Peyer's patch (tissue), 4 donors: Measurements from ENCODE around the gene RPTOR. TPM values are rescaled to one million over a fixed set of nuclear protein-coding genes. Genes with fewer than 3 reads are reported as not detected.
A peak's percentile ranks its signal among the peaks of the same experiment; 100 is the strongest.

ENCODE experiments used
- DNase-seq, 3 donors: peaks; one replicate each; pipeline ENCODE4 v3.0.0-alpha.2; 2017 to 2019
- H3K27ac ChIP-seq, 4 donors: fragments of 200-600 bp; sonication (generic); one replicate each; pipeline ENCODE4 v1.5.1; 2016 to 2019
- H3K27me3 ChIP-seq, 2 donors: fragments of 200-600 bp; sonication (generic); one replicate each; pipeline ENCODE4 v1.5.1; 2019
- H3K36me3 ChIP-seq, 3 donors: fragments of 200-600 bp; sonication (generic); one replicate each; pipeline ENCODE4 v1.5.1; 2016 to 2019
- H3K4me1 ChIP-seq, 4 donors: fragments of 200-600 bp; sonication (generic); one replicate each; pipeline ENCODE4 v1.5.1; 2016 to 2019
- H3K4me3 ChIP-seq, 4 donors: fragments of 200-600 bp; sonication (generic); 1 replicate in 3 of 4; 2 replicates in 1 of 4; pipeline ENCODE4 v1.5.1; 2016 to 2019; ENCODE audit warnings: mild to moderate bottlenecking in 1 of 4
- H3K9me3 ChIP-seq, 4 donors: fragments of 200-600 bp; sonication (generic); one replicate each; pipeline ENCODE4 v1.5.1; 2016 to 2019; ENCODE audit warnings: mild to moderate bottlenecking in 1 of 4
- POLR2A ChIP-seq, 2 donors: fragments of 450-650 bp; IDR thresholded peaks; one replicate each; pipeline ENCODE4 v1.5.1; 2017; ENCODE audit warnings: antibody characterized with exemption in 2 of 2, mild to moderate bottlenecking in 2 of 2, moderate library complexity in 2 of 2
- total RNA-seq, 4 donors: library from RNA; depleted of rRNA; stranded (reverse); fragments of >200 nt; gene quantifications; one replicate each; pipeline ENCODE4 v1.1.0, GENCODE V29; 2016
- TF ChIP-seq, protein P1 (sequence below), 6 experiments: fragments of 450-650 bp in 4 of 6; fragments of 200-600 bp in 2 of 6; sonication (generic) in 1 of 6; IDR thresholded peaks; one replicate each; pipeline ENCODE4 v1.5.1; 2017 to 2019; ENCODE audit warnings: antibody characterized with exemption in 6 of 6, mild to moderate bottlenecking in 3 of 6, moderate library complexity in 1 of 6

The RPTOR gene
- total RNA-seq, 4 donors from 2014 or later, result 42.4 to 73.6 (median 64.2) TPM

DNA sequence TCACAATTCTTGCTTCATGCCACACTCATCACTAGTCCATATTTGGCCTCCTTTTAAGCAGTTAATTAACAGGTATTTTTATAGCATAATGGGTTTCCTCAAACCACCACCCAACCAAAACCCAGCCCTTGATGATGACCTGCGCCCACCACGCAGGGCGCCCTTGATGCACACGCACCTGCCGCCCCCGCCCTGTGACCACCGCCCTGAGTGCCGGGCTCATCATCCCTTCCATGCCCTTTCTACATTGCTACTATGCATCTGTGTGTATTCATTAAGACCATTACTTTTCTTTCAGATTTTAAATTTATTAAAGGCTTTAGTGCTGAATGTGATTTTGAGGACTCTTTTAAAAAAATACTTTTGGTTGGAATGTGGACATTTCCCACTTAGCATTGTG lies 242.2 kb downstream of the RPTOR start:
- Histone ChIP-seq H3K27ac (no peak overlapping the region), H3K27me3 (no peaks in the 10 kb centered on the region), H3K4me1 (peaks cover 0 to 21% (median 13%) of the 10 kb centered on the region in 4 donors), H3K4me3 (no peak overlapping the region), H3K9me3 (no peaks in the 10 kb centered on the region), H3K36me3 (no peaks in the 10 kb centered on the region)
- TF ChIP-seq POLR2A (IDR thresholded peaks at IDR 0.05), result no peak
- TF ChIP-seq, protein P1, sequence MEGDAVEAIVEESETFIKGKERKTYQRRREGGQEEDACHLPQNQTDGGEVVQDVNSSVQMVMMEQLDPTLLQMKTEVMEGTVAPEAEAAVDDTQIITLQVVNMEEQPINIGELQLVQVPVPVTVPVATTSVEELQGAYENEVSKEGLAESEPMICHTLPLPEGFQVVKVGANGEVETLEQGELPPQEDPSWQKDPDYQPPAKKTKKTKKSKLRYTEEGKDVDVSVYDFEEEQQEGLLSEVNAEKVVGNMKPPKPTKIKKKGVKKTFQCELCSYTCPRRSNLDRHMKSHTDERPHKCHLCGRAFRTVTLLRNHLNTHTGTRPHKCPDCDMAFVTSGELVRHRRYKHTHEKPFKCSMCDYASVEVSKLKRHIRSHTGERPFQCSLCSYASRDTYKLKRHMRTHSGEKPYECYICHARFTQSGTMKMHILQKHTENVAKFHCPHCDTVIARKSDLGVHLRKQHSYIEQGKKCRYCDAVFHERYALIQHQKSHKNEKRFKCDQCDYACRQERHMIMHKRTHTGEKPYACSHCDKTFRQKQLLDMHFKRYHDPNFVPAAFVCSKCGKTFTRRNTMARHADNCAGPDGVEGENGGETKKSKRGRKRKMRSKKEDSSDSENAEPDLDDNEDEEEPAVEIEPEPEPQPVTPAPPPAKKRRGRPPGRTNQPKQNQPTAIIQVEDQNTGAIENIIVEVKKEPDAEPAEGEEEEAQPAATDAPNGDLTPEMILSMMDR (IDR thresholded peaks at IDR 0.05), result no peak
- no peak for DNase-seq

DNA sequence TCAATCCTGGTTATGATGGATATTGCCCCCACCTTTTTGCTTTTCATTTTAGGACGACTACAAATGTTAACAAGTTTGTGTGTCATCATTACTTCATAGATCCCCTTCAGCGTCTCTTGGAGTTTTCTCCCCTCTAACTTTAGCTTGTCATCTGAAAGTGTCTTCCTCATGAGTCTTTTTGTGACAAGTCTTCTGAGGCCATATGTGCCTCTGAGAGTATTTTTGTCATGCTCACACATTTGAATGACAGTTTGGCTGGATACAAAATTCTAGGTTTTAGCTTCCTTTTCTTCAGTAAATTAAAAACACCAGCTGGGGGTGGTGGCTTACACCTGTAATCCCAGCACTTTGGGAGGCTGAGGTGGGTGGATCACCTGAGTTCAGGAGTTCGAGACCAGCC lies 243.2 kb downstream of the RPTOR start:
- Histone ChIP-seq H3K27me3 (no peaks in the 10 kb centered on the region), H3K4me1 (peaks cover 0 to 25% (median 13%) of the 10 kb centered on the region in 4 donors), H3K27ac (no peak overlapping the region), H3K36me3 (no peaks in the 10 kb centered on the region), H3K4me3 (no peak overlapping the region), H3K9me3 (no peaks in the 10 kb centered on the region)
- DNase-seq, result no peak
- TF ChIP-seq POLR2A (IDR thresholded peaks at IDR 0.05), result no peak
- TF ChIP-seq, protein P1 (IDR thresholded peaks at IDR 0.05), result no peak

DNA sequence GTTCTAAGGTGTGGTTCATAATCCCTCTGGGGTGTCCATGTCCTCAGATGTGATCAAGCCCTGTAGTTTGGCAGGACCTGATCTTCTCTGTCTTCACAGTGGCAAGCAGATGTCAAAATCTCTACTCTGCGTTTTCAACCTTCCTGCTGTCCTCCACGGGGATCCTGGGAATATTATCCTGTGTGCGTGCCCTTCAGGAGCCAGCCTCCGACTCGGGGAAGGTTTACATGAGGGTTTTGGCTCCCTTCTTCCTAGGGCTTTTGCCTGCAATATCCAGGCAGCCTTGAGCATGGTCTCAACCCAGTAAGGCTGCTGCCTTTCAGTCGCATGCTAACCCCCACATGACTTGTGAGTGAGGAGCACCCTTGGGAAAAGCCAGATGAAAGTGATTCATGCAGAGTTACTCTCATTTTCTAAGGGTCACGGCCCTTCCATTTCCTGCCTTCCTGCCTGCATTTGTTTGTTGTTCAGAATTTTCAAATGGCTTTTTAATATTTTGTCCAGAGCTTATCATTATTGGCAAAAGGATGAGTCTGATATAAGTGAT lies 244.8 kb downstream of the RPTOR start:
- Histone ChIP-seq H3K36me3 (no peaks in the 10 kb centered on the region), H3K27ac (peak overlapping the region; percentile 42 to 73 (median 57)), H3K9me3 (no peaks in the 10 kb centered on the region), H3K27me3 (no peaks in the 10 kb centered on the region), H3K4me1 (peaks cover 0 to 33% (median 13%) of the 10 kb centered on the region in 4 donors), H3K4me3 (no peak overlapping the region)
- TF ChIP-seq, protein P1 (IDR thresholded peaks at IDR 0.05), result no peak
- TF ChIP-seq POLR2A (IDR thresholded peaks at IDR 0.05), result no peak
- no peak for DNase-seq

DNA sequence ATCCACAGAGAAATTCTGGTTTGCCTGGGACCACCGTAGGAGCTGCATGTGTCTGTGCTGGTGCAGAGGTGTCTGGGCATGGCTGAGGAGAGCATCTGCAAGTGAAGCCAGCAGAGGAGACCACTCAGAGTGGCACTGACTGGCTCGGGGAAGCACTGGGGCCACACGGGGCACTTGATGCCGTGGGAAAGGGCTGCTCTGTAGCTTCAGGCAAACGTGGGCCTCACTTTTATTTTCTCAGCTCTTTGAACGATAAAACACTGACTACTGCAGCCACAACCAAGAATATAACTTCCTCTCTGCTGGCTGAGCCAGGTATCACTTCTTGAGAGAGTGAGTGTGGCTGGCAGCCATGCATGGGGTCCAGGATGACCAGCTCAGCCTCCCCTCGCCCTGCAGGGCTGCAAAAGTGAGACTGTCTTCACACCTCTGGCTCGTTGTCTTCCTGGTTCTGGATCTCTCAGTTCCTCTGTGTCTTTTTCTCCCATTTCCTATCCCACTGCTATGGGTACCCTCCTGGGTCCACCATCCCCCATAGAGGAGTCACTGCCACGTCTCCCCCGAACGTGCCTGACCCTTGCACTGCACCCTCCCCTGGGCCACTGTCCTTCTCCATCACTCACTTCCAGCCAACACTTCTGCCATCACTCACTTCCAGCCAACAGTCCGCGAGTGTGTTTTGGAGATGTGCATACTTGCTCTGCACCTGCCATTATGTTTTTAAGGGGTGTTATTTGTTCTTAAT lies 245.6 kb downstream of the RPTOR start:
- H3K4me1 ChIP-seq, result peaks cover 0 to 33% (median 13%) of the 10 kb centered on the region in 4 donors

DNA sequence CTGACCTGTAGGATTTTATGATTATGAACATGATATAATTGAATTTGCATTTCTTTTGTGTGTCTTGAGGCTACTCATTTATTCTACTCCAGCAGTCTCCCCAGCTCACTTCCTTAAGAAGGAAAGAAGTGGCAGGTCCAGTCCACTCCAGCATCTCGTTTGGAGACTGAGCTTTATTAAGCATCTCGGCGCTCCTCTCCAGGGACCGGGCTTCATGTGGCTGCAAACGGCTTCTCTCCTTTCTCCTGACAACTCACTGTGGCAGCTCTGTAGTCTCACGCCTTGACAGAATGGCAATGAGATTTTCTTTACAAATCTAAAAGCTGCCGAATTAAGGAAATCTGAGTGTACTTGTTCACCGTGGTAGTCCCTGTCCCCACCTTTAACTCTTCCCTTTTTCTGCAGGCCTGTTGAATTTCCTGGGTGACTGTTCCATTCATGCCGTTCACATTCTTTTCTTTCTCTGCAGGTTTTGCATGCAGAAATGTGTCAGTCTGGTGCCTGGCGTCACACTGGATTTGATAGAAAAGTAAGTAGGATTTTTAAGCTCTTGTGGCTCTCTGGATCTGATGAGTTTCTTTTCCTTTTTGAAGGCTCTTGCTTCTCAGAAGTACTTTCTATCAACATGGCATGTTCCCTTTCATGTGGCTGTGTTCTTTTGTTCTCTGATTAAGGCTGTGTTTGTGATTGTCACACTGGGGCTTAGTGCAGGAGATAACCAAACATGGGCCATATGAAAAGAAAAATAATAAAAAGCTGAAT lies 246.5 kb downstream of the RPTOR start:
- Histone ChIP-seq H3K4me3 (no peak overlapping the region), H3K4me1 (peaks cover 0 to 38% (median 13%) of the 10 kb centered on the region in 4 donors), H3K9me3 (no peaks in the 10 kb centered on the region), H3K36me3 (no peaks in the 10 kb centered on the region), H3K27me3 (no peaks in the 10 kb centered on the region), H3K27ac (peak overlapping the region; percentile 43 to 79 (median 60))
- no peak for DNase-seq
- no peak for TF ChIP-seq POLR2A (IDR thresholded peaks at IDR 0.05)
- TF ChIP-seq, protein P1 (IDR thresholded peaks at IDR 0.05), result no peak

More for the DNA sequence above, 245.6 kb downstream of the RPTOR start:
- H3K4me3 ChIP-seq, result no peak overlapping the region
- DNase-seq, result no peak
- H3K36me3 ChIP-seq, result no peaks in the 10 kb centered on the region
- no peaks in the 10 kb centered on the region for H3K27me3 ChIP-seq
- no peak for TF ChIP-seq POLR2A (IDR thresholded peaks at IDR 0.05)
- no peaks in the 10 kb centered on the region for H3K9me3 ChIP-seq
- peak overlapping the region; percentile 42 to 73 (median 57) for H3K27ac ChIP-seq
